Measurements from ENCODE around the gene CUX1. TPM values are rescaled to one million over a fixed set of nuclear protein-coding genes. Genes with fewer than 3 reads are reported as not detected.
A peak's percentile ranks its signal among the peaks of the same experiment; 100 is the strongest.

The CUX1 gene
- total and polyA plus RNA-seq, 2 donors (not counting 1 experiment from before 2014, with no cell fraction given): 10.8 to 86.5 TPM

DNA sequence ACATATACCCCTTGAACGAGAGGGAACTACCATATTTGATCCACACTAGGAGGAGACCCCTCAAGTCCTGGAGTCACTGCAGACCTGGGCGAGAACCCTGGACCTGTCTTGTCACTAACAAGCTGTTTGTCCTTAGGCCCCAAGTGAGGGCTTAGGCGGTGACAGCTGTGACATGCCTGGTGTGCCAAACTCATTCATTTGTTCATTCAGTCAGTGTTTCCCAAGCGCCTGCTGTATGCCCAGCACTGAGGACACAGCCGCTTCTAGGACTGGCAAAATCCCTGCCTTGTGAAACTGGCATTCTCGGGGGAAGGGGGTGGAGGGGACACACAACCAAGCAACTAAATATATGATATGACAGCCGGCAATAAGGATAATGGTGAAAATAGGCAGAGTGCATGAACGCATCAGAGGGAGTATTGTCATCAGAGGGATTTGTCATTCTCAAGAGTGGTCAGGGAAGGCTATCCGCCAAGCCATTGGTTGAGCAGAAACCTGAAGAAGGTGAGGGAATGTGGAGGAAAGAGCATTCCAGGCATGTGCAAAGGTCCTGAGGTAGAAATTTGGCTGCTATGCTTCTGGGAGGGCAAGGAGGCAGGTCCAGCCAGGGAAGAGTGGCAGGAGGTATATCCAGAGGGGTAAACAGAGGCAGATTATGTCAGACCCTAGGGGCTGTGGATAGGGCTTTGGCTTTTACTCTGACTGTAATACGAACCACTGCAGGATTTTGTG is 480.2 kb downstream of the CUX1 start:
- no peak for TF ChIP-seq EZH2 (IDR thresholded peaks at IDR 0.05; ENCODE audit: borderline replicate concordance, insufficient read depth, low read depth, low read length, poor library complexity, severe bottlenecking)
- TF ChIP-seq, protein P1, sequence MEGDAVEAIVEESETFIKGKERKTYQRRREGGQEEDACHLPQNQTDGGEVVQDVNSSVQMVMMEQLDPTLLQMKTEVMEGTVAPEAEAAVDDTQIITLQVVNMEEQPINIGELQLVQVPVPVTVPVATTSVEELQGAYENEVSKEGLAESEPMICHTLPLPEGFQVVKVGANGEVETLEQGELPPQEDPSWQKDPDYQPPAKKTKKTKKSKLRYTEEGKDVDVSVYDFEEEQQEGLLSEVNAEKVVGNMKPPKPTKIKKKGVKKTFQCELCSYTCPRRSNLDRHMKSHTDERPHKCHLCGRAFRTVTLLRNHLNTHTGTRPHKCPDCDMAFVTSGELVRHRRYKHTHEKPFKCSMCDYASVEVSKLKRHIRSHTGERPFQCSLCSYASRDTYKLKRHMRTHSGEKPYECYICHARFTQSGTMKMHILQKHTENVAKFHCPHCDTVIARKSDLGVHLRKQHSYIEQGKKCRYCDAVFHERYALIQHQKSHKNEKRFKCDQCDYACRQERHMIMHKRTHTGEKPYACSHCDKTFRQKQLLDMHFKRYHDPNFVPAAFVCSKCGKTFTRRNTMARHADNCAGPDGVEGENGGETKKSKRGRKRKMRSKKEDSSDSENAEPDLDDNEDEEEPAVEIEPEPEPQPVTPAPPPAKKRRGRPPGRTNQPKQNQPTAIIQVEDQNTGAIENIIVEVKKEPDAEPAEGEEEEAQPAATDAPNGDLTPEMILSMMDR (IDR thresholded peaks at IDR 0.05): no peak

More for the DNA sequence above, 480.2 kb downstream of the CUX1 start:
- Histone ChIP-seq H3K4me1 (ENCODE audit: control insufficient read depth in 2 of 2, insufficient read depth in 2 of 2, low read length in 2 of 2) (peaks cover 38 to 54% of the 10 kb centered on the region in 2 donors), H3K9me3 (ENCODE audit: control extremely low read depth in 1 of 3, control insufficient read depth in 2 of 3, insufficient read depth in 1 of 3, low read length in 2 of 3) (no peaks in the 10 kb centered on the region), H3K4me3 (ENCODE audit: control extremely low read depth in 1 of 5, extremely low read depth in 1 of 5, insufficient read depth in 1 of 5, low read depth in 2 of 5, low read length in 4 of 5) (no peak overlapping the region), H3K27me3 (replicated peaks in 1 of 4; ENCODE audit: control extremely low read depth in 1 of 4, control insufficient read depth in 3 of 4, insufficient read depth in 4 of 4, low read length in 3 of 4) (no peaks in the 10 kb centered on the region), H2AFZ (ENCODE audit: insufficient read depth, low read depth, low read length, poor library complexity, severe bottlenecking) (no peak overlapping the region), H4K20me1 (ENCODE audit: control insufficient read depth, insufficient read depth, low read length, poor library complexity, severe bottlenecking) (peaks cover 90% of the 10 kb centered on the region), H3K9ac (ENCODE audit: low read length) (no peak overlapping the region), H3K79me2 (ENCODE audit: control insufficient read depth, insufficient read depth, low read length) (peaks cover 97% of the 10 kb centered on the region), H3K4me2 (replicated peaks; ENCODE audit: low read depth, low read length, poor library complexity, severe bottlenecking) (no peak overlapping the region), H3K27ac (ENCODE audit: low read length in 2 of 2) (peak overlapping the region in 1 of 2 donors; percentile 30), H3K36me3 (replicated peaks in 1 of 2; ENCODE audit: control extremely low read depth in 1 of 2, control insufficient read depth in 1 of 2, extremely low read depth in 1 of 2, insufficient read depth in 2 of 2, low read length in 1 of 2) (peaks cover 0 to 37% of the 10 kb centered on the region in 2 experiments)
- peak overlapping the region; percentile 84 for H3K27ac Mint-ChIP-seq
- 89% methylated on average over 7 of the region's 10 CpGs for WGBS (ENCODE audit: insufficient coverage)
- ChIA-PET POLR2A (interaction anchor here (0.8 to 0.9 kb wide), 2 partner anchors 9 to 11 kb away, joined by 3 read pairs; partner anchors contain the start of gene SH2B2), CTCF (interaction anchor here (0.9 kb wide), 1 partner anchor 754 kb away, joined by 3 read pairs; no protein-coding TSS in a partner anchor)
- H3K27me3 Mint-ChIP-seq: no peaks in the 10 kb centered on the region
- intact Hi-C loops (cut with micrococcal nuclease): no loop called here
- no peak for DNase-seq
- no peak overlapping the region for H3K4me3 Mint-ChIP-seq
- no peaks in the 10 kb centered on the region for H3K9me3 Mint-ChIP-seq (ENCODE audit: insufficient read depth)
- peaks cover 68% of the 10 kb centered on the region for H3K4me1 Mint-ChIP-seq
- no peak for ATAC-seq (ENCODE audit: low read depth)
